NCI-H2196 (cell line): ENCODE results near the gene VAMP1.
"Not testable (repeated sequence)": the region's sequence is repeated elsewhere in the genome, so short reads cannot be mapped to it uniquely, and the experiment has no call there.

Experiments
- DNase-seq: peaks from one replicate; lab custom pipeline; 2025; ENCODE audit not compliant: unreplicated experiment; lab: John Stamatoyannopoulos, UW

VAMP1 gene, protein sequence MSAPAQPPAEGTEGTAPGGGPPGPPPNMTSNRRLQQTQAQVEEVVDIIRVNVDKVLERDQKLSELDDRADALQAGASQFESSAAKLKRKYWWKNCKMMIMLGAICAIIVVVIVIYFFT

GRCh38 chr12:6470375-6471163, at the start of gene VAMP1:
Gene VAMP1 (minus strand): TSS chr12:6470677. CDS start chr12:6470531, 146 bp downstream.
- DNase-seq, result peak; percentile 87

DNA sequence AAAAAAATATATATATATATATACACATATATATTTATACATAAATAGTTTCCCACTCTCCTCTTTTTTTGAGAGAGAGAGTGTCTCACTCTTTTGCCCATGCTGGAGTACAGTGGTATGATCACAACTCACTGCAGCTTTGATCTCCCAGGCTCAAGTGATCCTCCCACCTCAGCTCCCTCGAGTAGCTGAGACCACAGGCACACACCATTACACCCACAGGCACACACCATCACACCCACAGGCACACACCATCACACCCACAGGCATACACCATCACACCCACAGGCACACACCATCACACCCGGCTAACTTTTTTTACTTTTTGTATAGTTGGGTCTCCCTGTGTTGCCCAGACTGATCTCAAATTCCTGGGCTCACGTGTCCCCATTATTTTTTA, 49.7 kb upstream of the VAMP1 start:
- DNase-seq, result no peak

DNA sequence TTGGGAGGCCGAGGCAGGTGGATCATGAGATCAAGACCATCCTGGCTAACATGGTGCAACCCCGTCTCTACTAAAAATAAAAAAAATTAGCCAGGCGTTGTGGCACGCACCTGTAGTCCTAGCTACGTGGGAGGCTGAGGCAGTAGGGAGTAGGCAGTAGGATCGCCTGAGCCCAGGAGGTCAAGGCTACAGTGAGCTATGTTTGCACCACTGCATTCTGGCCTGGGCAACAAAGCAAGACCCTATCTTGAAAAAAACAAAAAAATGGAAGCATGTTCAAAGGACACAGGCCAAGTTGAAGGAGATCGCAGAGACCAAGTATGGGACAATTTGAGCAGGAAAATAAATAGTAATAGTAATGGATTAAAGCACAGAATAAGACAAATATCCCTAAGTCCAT, 37.6 kb upstream of the VAMP1 start:
- DNase-seq, result no peak

DNA sequence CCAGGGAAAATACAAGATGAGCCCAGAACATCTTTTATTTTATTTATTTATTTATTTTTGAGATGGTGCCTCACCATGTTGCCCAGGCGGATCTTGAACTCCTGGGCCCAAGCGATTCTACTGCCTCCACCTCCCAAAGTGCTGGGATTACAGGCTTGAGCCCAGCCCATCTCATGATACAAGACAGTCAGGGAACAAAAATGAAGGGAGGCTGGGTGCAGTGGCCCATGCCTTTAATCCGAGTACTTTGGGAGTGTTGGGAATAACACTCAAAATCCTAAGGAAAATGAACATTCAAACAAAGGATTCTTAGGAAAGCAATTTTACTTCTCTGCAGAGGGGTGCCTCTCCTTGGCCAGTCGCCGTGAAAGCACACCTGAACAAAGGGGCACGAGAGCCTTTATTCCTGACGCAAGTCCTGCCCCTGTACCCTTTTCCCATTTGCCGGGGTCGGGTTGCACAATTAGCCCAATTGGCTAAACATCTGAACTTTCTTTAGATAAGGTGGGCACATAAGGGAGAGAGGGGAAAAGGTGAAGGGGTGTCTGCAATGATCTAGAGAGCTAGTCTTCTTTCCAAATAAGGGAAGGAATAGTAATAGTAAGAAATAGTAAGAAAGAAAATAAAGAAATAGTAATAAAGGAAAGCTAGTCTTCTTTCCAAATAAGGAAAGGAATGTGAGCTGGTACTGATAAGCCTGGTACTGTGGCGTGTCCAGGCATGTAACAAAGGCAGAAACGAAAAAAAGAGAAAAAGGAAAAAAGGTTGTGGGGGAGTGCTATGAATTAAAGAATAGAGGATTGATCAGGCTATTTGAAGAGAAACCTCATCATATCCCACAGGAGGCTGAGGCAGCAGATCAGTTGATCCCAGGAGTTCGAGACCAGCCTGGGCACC, 36.9 kb upstream of the VAMP1 start:
- DNase-seq, result no peak

- no peak for DNase-seq
These were observed 30.0 kb upstream of the VAMP1 start for GRCh38 chr12:6500466-6500865.

DNA sequence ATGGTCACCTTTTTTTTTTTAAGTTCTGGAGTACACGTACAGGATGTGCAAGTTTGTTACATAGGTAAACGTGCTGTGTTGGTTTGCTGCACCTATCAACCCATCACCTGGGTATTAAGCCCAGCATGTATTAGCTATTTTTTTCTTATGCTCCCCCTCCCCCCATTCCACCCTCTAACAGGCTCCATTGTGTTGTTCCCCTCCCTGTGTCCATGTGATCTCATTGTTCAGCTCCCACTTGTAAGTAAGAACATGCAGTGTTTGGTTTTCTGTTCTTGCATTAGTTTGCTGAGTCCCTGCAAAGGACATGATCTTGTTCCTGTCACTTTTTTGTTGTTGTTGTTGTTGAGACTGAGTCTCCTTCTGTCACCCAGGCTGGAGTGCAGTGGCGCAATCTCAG, 26.8 kb upstream of the VAMP1 start:
- DNase-seq, result not testable (repeated sequence)

- no peak for DNase-seq
These were observed 24.5 kb upstream of the VAMP1 start for GRCh38 chr12:6494968-6495367.

DNA sequence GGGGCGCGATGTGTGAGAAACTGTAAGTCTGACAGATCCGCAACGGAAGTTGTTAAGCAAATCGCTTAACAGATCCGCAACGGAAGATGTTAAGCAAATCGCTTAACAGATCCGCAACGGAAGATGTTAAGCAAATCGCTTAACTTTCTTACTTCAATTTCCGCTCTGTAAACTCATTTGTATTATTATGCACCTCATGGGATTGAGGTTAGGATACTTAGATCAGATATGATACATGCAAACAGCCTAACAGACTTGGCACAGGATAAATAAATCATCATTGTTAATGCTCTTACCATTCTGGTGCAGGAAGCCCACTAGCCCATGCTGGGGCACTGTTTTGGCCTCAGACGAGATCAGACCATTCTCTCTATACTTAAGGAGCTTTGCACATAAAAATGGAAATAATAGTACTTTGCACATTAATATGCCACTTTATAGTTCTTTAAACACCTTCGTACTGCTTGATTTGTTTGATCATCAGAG, 23.8 kb upstream of the VAMP1 start:
- no peak for DNase-seq

DNA sequence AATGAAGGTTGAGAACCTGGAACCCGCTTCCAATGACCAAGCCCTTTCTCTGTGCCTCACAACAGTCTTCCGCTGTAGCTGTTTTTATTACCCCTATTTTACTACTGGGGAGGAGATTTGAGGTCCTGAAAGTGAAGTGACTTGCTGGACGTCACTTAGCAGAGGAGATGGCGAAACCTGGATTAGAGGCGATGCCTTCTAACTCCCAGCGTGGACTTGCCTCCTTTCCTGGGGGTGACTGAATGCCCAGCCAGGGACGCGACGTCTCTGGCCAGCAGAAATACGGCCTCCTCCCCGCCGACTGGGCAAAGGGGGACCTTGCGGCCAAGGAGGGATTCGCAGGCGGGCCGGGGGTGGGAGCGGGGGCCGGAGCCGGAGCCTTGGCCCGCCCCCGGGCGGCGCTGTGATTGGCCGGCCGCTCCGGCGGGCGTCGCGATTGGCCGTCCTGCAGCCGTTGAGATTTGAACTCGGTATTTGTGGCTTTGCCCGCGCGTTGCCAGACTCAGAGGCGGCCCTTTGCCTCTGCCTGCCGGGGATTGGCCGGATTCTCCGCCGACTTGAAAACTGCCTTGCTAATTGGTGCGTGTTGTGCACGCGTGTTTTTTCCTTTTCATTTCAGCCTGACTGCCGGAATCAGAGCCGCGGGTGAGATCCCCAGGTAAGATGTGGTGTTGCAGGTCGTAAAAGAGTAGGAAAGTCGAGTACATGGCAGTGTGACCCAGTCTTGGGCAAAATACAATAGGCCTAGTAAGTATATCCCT, 23.2 kb upstream of the VAMP1 start, which contains the start of gene NCAPD2:
TSS of gene NCAPD2 (plus strand) at position 606 of the 761 bp plus-strand sequence. CDS start 997 bp downstream, outside the sequence.
- DNase-seq, result peak; percentile 80

DNA sequence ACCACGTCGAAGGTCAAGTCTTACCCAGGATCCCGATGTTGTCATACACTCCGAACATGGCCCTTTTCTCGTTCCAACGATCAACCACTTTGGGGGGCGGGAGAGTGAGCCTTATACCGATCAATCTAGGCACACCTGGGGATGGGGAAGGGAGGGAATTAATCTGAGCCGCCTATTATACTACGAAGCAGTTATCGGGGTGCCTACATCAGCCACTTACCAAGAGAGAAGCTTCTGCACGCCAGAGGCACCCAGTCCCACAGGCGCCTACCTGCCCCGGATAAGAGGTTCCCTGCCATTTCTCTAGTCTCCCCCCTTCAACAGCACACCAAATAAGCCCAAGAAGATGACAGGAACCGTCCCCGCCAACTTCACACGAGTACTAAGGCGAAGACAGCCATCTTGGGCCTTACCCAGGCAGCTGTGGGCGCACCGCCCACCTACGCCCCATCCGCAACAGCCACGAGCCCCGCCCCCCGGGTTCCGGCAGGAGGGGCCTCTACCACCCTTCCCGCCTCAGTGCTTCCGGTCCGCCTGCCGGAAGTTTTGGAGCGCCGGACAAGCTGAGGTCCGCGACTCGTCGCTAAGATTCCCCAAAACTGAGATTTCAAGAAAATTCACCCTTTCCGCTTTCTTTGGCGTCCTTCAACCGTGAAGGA, 22.5 kb upstream of the VAMP1 start, which contains the start of gene MRPL51:
TSS of gene MRPL51 (minus strand) at position 425 of the 659 bp plus-strand sequence. CDS start at position 299, 126 bp downstream.
- peak; percentile 88 for DNase-seq

DNA sequence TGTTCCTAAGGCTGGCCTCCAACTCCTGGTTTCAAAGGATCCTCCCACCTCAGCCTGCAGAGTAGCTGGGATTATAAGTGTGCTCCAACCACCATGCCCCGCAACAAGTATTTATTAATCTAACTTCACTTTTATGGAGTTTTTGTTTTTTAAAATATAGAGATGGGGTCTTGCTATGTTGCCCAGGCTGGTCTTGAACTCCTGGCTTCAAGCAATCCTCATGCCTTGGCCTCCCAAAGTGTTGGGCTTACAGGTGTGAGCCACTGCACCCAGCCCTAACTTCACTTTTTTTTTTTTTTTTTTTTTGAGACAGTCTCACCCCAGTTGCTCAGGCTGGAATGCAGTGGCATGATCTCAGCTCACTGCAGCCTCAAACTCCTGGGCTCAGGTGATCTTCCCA, 20.2 kb upstream of the VAMP1 start:
- not testable (repeated sequence) for DNase-seq

DNA sequence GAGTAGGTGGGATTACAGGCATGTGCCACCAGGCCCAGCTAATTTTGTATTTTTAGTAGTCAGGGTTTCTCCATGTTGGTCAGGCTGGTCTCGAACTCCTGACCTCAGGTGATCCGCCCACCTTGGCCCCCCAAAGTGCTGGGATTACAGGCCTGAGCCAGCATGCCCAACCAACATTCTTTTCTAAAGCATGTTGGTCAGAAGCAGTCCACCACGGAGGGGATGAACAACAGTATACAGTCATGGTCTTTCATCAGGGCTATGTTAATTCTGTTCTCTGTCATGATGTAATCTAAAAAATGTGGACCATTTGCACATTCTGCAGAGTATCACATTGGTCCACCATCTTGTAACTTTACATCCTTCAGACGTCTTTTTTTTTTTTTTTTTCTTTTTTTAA, 19.0 kb upstream of the VAMP1 start:
- DNase-seq, result no peak

GRCh38 chr12:6488240-6488639, 17.8 kb upstream of the VAMP1 start:
- no peak for DNase-seq

DNA sequence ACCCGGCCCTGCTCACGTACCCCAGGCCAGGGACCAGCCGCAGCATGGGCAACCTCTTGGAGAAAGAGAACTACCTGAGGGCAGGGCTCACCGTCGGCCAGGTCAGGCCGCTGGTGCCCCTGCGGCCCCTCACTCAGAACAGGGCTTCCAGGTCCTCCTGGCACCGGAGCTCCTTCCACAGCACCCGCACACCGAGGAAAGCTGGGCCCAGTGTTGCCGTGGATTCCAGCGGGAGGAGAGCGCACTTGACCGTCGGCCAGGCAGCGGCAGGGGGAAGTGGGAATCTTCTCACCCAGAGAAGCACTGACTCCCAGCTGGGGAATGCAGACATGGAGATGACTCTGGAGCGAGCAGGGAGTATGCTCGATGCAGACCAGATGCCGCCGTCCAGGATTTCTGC, 7.9 kb upstream of the VAMP1 start:
- no peak for DNase-seq

DNA sequence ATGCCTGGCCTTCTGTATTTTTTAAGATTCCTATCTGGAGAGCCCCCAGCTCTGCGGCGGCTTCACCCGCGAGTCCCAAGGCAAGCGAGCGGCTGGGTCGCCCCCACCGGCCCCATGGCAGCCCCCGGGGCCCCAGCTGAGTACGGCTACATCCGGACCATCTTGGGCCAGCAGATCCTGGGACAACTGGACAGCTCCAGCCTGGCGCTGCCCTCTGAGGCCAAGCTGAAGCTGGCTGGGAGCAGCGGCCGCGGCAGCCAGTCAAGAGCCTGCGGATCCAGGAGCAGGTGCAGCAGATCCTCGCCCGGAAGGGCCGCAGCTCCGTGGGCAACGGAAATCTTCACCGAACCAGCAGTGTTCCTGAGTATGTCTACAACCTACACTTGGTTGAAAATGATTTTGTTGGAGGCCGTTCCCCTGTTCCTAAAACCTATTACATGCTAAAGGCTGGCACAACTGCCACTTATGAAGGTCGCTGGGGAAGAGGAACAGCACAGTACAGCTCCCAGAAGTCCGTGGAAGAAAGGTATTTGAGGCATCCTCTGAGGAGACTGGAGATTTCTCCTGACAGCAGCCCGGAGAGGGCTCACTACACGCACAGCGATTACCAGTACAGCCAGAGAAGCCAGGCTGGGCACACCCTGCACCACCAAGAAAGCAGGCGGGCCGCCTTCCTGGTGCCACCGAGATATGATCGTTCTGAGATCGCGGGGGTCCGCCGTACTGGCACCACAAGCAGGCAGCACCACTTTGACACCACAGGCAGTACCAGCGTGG, 7.3 kb upstream of the VAMP1 start:
- DNase-seq, result not testable (repeated sequence)

- DNase-seq, result no peak
These were observed 6.0 kb upstream of the VAMP1 start for GRCh38 chr12:6476489-6476888.

DNA sequence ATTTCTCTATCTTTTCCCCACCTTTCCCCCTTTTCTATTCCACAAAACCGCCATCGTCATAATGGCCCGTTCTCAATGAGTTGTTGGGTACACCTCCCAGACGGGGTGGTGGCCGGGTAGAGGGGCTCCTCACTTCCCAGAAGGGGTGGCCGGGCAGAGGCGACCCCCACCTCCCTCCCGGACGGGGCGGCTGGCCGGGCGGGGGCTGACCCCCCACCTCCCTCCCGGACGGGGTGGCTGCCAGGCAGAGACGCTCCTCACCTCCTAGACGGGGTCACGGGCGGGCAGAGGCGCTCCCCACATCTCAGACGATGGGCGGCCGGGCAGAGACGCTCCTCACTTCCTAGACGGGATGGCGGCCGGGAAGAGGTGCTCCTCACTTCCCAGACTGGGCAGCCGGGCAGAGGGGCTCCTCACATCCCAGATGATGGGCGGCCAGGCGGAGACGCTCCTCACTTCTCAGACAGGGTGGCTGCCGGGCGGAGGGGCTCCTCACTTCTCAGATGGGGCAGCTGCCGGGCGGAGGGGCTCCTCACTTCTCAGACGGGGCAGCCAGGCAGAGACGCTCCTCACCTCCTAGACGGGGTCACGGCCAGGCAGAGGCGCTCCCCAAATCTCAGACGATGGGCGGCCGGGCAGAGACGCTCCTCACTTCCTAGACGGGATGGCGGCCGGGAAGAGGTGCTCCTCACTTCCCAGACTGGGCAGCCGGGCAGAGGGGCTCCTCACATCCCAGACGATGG, 4.9 kb upstream of the VAMP1 start:
- not testable (repeated sequence) for DNase-seq

- no peak for DNase-seq
These were observed 2.0 kb upstream of the VAMP1 start for GRCh38 chr12:6472491-6472890.

- DNase-seq, result no peak
These were observed 1.5 kb upstream of the VAMP1 start for GRCh38 chr12:6471989-6472360.
